Naive B cell (primary cell): Measurements from ENCODE around the gene NXN. TPM values are rescaled to one million over a fixed set of nuclear protein-coding genes. Genes with fewer than 3 reads are reported as not detected.
"Not testable (repeated sequence)": the region's sequence is repeated elsewhere in the genome, so short reads cannot be mapped to it uniquely, and the experiment has no call there.

Experiments
- ATAC-seq, 2 donors: fragments of 150-1000 bp; cut with Tn5 transposase; 2 replicates each; pipeline ENCODE4 v1.10.0; 2021; ENCODE audit warnings: low read depth in 2 of 2, mild to moderate bottlenecking in 2 of 2, moderate library complexity in 2 of 2
- DNase-seq: peaks from one replicate; pipeline ENCODE4 v3.0.0; 2022
- H3K27ac Mint-ChIP-seq, 6 donors: one replicate each; pipeline ENCODE4 v1.8.0; 2020 to 2022; ENCODE audit warnings: mild to moderate bottlenecking in 6 of 6, mixed read lengths in 6 of 6, moderate library complexity in 5 of 6, inconsistent platforms in 2 of 6
- H3K27me3 Mint-ChIP-seq, 3 donors: one replicate each; pipeline ENCODE4 v1.8.0; 2021 to 2022; ENCODE audit warnings: mixed read lengths in 3 of 3, mild to moderate bottlenecking in 1 of 3
- H3K36me3 Mint-ChIP-seq, 2 donors: one replicate each; pipeline ENCODE4 v1.8.0; 2020 to 2022; ENCODE audit warnings: mixed read lengths in 2 of 2, inconsistent platforms in 1 of 2, mild to moderate bottlenecking in 1 of 2
- H3K4me1 Mint-ChIP-seq, 3 donors: one replicate each; pipeline ENCODE4 v1.8.0; 2020 to 2022; ENCODE audit warnings: mixed read lengths in 3 of 3, inconsistent platforms in 1 of 3, mild to moderate bottlenecking in 1 of 3, moderate library complexity in 1 of 3
- H3K4me3 Mint-ChIP-seq, 8 donors: one replicate each; pipeline ENCODE4 v1.8.0; 2020 to 2022; ENCODE audit warnings: mild to moderate bottlenecking in 8 of 8, mixed read lengths in 8 of 8, moderate library complexity in 8 of 8, inconsistent platforms in 2 of 8
- H3K9me3 Mint-ChIP-seq, 7 donors: one replicate each; pipeline ENCODE4 v1.8.0; 2020 to 2022; ENCODE audit warnings: mixed read lengths in 7 of 7, mild to moderate bottlenecking in 5 of 7, inconsistent platforms in 2 of 7, moderate library complexity in 1 of 7
- polyA plus RNA-seq, 6 donors: library from polyadenylated mRNA; unstranded; fragments of 300-500 nt; fragmentation: Illumina TruSeq; gene quantifications; one replicate each; pipeline ENCODE4 v1.2.3, GENCODE V29; 2021; ENCODE audit warnings: low read depth in 6 of 6

NXN gene
- polyA plus RNA-seq, 6 donors from 2014 or later = 0.36 to 0.40 TPM; not detected in 4

DNA sequence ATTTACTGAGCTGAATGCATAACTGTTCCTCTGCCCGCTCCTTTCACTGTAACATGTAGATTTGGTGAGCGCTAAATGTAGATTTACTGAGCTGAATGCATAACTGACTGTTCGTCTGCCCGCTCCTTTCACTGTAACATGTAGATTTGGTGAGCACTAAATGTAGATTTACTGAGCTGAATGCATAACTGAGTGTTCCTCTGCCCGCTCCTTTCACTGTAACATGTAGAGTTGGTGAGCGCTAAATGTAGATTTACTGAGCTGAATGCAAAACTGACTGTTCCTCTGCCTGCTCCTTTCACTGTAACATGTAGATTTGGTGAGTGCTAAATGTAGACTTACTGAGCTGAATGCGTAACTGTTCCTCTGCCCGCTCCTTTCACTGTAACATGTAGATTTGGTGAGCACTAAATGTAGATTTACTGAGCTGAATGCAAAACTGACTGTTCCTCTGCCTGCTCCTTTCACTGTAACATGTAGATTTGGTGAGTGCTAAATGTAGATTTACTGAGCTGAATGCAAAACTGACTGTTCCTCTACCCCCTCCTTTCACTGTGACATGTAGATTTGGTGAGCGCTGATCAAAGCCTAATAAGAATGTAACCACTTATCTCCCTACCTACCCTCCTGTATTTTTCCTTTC lies 224.1 kb downstream of the NXN start:
- not testable (repeated sequence) for DNase-seq, H3K9me3 Mint-ChIP-seq, ATAC-seq, H3K27me3 Mint-ChIP-seq, H3K36me3 Mint-ChIP-seq
- Mint-ChIP-seq H3K4me1 (peaks cover 18 to 20% (median 18%) of the 10 kb centered on the region in 3 donors), H3K4me3 (peak overlapping the region in 1 of 8 donors; percentile 74), H3K27ac (peak overlapping the region in 1 of 6 donors; percentile 13)

GRCh38 chr17:753418-753817 lies 226.2 kb downstream of the NXN start:
- Mint-ChIP-seq H3K27ac (peak overlapping the region in 2 of 6 donors; percentile 26 to 87), H3K27me3 (no peaks in the 10 kb centered on the region), H3K36me3 (no peaks in the 10 kb centered on the region), H3K4me3 (peak overlapping the region in 7 of 8 donors; percentile 15 to 89 (median 80)), H3K9me3 (no peaks in the 10 kb centered on the region), H3K4me1 (peaks cover 31 to 33% (median 32%) of the 10 kb centered on the region in 3 donors)
- ATAC-seq = no peak
- DNase-seq = no peak

DNA sequence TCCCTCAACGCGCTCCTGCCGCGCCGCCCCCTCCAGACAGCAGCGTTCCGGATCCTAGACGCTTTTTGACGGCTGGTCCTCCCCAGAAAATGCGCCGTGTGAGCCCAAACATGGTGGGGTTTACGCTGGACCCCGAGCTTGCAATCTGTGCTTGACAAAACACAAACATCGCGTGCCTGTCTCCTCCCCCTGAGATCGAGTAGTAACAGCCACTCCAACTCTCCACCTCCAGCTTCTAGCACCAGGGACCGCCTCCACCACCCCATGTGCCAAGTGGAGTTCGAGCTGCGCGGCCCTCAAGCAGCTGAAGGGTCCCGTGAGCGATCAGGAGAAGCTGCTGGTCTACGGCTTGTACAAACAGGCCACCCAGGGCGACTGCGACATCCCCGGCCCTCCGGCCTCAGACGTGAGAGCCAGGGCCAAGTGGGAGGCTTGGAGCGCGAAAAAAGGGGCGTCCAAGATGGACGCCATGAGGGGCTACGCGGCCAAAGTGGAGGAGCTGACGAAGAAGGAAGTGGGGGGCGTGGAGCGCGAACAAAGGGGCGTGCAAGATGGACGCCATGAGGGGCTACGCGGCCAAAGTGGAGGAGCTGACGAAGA lies 226.9 kb downstream of the NXN start:
- Mint-ChIP-seq H3K36me3 (no peaks in the 10 kb centered on the region), H3K4me1 (peaks cover 37 to 40% (median 38%) of the 10 kb centered on the region in 3 donors), H3K9me3 (no peaks in the 10 kb centered on the region), H3K27ac (peak overlapping the region; percentile 96 to 98 (median 97)), H3K4me3 (peak overlapping the region; percentile 91 to 97 (median 96)), H3K27me3 (no peaks in the 10 kb centered on the region)
- DNase-seq (no peak), ATAC-seq (peak; percentile 10 to 13)

DNA sequence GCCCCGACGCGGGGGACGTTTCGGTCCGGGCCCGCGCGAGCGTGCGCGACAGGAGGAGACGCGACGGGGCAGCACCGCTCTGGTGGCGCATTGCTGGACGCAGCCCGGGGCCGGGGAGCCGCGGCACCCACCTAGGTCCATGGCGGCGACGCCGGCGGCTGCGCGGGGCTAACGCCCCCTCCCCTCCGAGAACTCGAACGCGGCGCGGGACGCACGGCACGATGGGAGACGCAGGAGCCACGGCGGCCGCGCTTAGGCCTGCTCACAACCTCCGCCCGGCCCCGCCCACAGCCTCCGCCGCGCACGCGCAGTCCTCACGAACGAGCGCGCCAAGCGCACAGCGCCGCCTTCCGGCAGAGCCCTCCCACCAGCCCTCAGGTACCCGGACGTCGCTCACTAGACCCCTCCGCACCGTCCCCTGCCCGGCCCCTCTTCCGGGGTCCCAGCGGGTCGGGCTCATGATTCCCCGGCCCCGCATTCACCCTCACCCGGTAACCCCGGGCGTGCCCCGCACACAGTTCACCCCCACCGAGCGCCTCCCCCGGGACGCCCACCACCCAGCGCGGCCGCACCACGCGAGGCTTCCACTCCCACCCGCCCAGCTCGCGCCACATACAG lies 227.5 kb downstream of the NXN start, which contains the start of gene GEMIN4:
GEMIN4 (minus strand) TSS at position 263 of the 618 bp plus-strand sequence; CDS start at position 141, 122 bp downstream.
- Mint-ChIP-seq H3K27me3 (no peaks in the 10 kb centered on the region), H3K36me3 (no peaks in the 10 kb centered on the region), H3K4me1 (peaks cover 37 to 41% (median 38%) of the 10 kb centered on the region in 3 donors)

GRCh38 chr17:751269-752001 lies 228.1 kb downstream of the NXN start:
- H3K9me3 Mint-ChIP-seq = no peaks in the 10 kb centered on the region
- no peaks in the 10 kb centered on the region for H3K36me3 Mint-ChIP-seq
- peak overlapping the region; percentile 91 to 97 (median 96) for H3K4me3 Mint-ChIP-seq
- ATAC-seq (peak; percentile 56 to 59), DNase-seq (peak; percentile 70)
- peaks cover 37 to 41% (median 38%) of the 10 kb centered on the region in 3 donors for H3K4me1 Mint-ChIP-seq
- no peaks in the 10 kb centered on the region for H3K27me3 Mint-ChIP-seq
- peak overlapping the region; percentile 94 to 100 (median 98) for H3K27ac Mint-ChIP-seq

More for the DNA sequence above, 227.5 kb downstream of the NXN start, which contains the start of gene GEMIN4:
- DNase-seq (peak; percentile 99), ATAC-seq (peak; percentile 78 to 79)
- Mint-ChIP-seq H3K4me3 (peak within 1 kb of the TSS; percentile 91 to 97 (median 96)), H3K27ac (peak within 1 kb of the TSS; percentile 96 to 100 (median 98)), H3K9me3 (no peaks in the 10 kb centered on the region)

DNA sequence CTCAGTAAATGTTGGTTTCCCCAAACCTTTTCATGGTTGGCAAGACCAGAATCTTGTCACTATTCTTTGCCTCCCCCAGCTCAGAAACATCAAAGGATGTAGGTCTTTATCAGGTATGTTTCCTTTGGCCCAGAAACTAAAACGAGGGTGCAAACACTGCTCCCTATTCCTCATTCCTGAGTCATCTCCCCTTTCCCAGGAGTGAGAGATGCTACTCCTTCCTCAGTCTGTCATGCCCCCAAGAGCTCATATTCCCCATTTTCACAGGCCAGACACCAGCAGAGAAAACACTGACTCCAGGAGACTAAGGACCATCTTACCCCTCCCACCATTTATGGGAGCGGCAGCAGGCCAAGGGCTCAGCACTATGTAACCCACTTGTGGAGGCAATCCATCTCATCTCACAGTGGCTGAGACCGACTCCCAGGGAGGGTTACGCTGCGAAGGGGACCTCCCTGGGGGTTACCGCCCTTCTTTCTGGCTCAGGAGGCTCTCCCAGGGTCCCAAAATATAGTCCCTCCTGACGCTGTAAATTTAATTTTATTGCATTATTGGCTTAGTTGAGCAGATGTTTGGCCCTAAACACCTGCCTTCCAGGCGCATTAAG lies 229.0 kb downstream of the NXN start:
- Mint-ChIP-seq H3K36me3 (no peaks in the 10 kb centered on the region), H3K4me1 (peaks cover 37 to 41% (median 38%) of the 10 kb centered on the region in 3 donors), H3K27me3 (no peaks in the 10 kb centered on the region), H3K9me3 (no peaks in the 10 kb centered on the region), H3K27ac (peak overlapping the region; percentile 9 to 98 (median 96)), H3K4me3 (peak overlapping the region; percentile 43 to 97 (median 95))
- ATAC-seq (no peak), DNase-seq (no peak)

GRCh38 chr17:749359-749758 lies 230.2 kb downstream of the NXN start:
- H3K27me3 Mint-ChIP-seq, H3K9me3 Mint-ChIP-seq, H3K36me3 Mint-ChIP-seq, ATAC-seq, DNase-seq: not testable (repeated sequence)
- H3K27ac Mint-ChIP-seq = peak overlapping the region in 2 of 6 donors; percentile 56 to 81
- peak overlapping the region in 4 of 8 donors; percentile 8 to 74 (median 44) for H3K4me3 Mint-ChIP-seq
- H3K4me1 Mint-ChIP-seq = peaks cover 37 to 41% (median 38%) of the 10 kb centered on the region in 3 donors

Other genes starting within 250 kb of the NXN start
- gene TLCD3A, start 247.2 kb downstream of the NXN start, polyA plus RNA-seq = under 1 TPM in 4 of 6 donors, not detected in 2; 0.10 to 0.64 (median 0.38) TPM
- gene GEMIN4, start 227.5 kb downstream of the NXN start, polyA plus RNA-seq = 10 to 100 TPM; 22.8 to 37.8 (median 26.2) TPM
- 10 to 100 TPM; 68.9 to 83.9 (median 81.3) TPM for gene GLOD4, start 197.5 kb downstream of the NXN start, polyA plus RNA-seq
- 10 to 100 TPM; 25.2 to 61.9 (median 33.0) TPM for gene MRM3, start 197.4 kb downstream of the NXN start, polyA plus RNA-seq
- gene TIMM22, start 17.4 kb upstream of the NXN start, polyA plus RNA-seq = 10 to 100 TPM; 20.9 to 24.0 (median 22.7) TPM
- gene ABR, start 200.2 kb upstream of the NXN start, polyA plus RNA-seq = 10 to 100 TPM in 5 of 6 donors, 1 to 10 TPM in 1; 4.3 to 47.2 (median 28.1) TPM